Astrocyte of the cerebellum (primary cell): ENCODE data around the gene NPY4R.
"Not testable (repeated sequence)": the region's sequence is repeated elsewhere in the genome, so short reads cannot be mapped to it uniquely, and the experiment has no call there.

Source experiments
- DNase-seq: peaks from one replicate; pipeline ENCODE4 v3.0.0-alpha.2; 2011; ENCODE audit warnings: low read depth
- H3K4me3 ChIP-seq: 2 replicates; pipeline ENCODE4 v1.5.1; 2011; ENCODE audit warnings: mild to moderate bottlenecking, low read depth, low read length, moderate library complexity
- CTCF ChIP-seq: IDR thresholded peaks from 2 replicates; pipeline ENCODE4 v1.5.1; 2012; ENCODE audit warnings: low read length, low read depth, moderate library complexity, mild to moderate bottlenecking; ENCODE audit errors: missing control alignments
- in situ Hi-C: cut with HindIII; loops from 2 replicates; pipeline ENCODE4 v1.10.0; 2017; ENCODE audit warnings: low sequenced_read_pairs

Gene NPY4R

DNA sequence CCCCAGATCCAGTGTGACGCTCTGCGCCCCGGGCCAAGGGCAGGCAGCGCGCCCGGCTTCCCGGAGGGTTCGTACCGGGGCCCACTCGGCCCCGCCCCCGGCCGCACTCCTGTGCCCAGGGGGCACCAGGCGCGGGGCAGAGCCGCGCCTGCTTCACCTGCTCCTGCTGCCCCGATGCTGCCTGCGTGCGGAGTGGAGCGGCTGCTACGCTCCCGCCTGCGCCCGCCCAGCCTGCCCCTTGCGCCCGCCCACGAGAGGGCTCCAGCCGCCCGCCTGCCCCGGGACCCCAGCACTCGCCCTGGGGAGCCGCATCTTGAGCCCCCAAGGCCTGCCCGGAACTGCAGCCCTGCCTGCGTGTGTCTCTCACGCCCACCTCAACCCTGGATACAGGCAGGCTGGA is at the start of gene NPY4R:
Gene NPY4R (minus strand): TSS at position 194 of the 400 bp plus-strand sequence. CDS start 3,323 bp downstream, outside the sequence.
- H3K4me3 ChIP-seq, DNase-seq, in situ Hi-C loops: not testable (repeated sequence)

GRCh38 chr10:46515366-46515765 is 49.6 kb upstream of the NPY4R start:
- in situ Hi-C loops = no loop called here
- DNase-seq = no peak
- no peak overlapping the region for H3K4me3 ChIP-seq
- TF ChIP-seq CTCF = no peak

DNA sequence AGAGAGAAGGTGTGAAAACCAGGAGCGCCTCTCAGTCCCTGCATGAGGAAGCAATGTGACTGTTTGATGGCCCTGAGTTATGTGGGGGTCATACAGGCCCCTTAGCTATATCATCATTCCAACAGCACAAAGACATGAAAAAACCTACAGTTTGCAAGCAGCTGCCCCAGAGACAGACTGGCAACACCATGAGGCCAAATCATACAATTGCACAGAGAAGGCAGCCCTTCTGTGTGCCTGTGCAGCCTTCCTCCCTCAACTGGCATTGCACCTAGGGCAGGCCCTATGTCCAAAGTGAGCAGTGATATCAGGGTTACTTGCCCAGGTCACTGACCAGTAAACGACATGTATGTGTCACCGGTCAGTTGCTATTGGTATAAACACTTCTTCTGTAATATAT is 49.1 kb upstream of the NPY4R start:
- in situ Hi-C loops = no loop called here
- no peak overlapping the region for H3K4me3 ChIP-seq
- DNase-seq = no peak
- TF ChIP-seq CTCF = no peak

GRCh38 chr10:46514431-46514861 is 48.7 kb upstream of the NPY4R start:
- no peak overlapping the region for H3K4me3 ChIP-seq
- no peak for DNase-seq
- no peak for TF ChIP-seq CTCF
- in situ Hi-C loops = no loop called here

DNA sequence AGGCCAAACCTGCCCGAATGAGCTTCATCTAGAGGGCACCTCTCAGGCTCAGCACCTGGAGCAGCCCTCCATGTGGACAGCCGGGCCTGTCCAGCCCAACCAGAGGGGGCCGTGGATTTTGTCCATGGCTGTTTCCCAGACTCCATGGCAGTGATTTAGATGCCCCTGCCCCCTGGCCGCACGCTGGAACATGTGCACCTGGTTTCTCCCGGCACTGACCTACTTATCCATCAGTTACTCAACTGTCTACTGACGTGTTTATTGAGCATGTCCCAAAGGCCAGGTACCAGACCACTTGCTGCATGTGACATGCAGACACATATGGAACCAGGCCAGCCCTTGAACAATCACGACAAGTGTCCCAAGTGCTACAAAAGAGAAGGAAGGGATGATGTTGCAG is 47.6 kb upstream of the NPY4R start:
- in situ Hi-C loops, H3K4me3 ChIP-seq, DNase-seq: not testable (repeated sequence)

GRCh38 chr10:46512725-46513124 is 47.0 kb upstream of the NPY4R start:
- H3K4me3 ChIP-seq, in situ Hi-C loops, DNase-seq: not testable (repeated sequence)

GRCh38 chr10:46512002-46512401 is 46.2 kb upstream of the NPY4R start:
- H3K4me3 ChIP-seq, in situ Hi-C loops, DNase-seq: not testable (repeated sequence)

GRCh38 chr10:46499990-46500389 is 34.2 kb upstream of the NPY4R start:
- DNase-seq, H3K4me3 ChIP-seq, in situ Hi-C loops: not testable (repeated sequence)

DNA sequence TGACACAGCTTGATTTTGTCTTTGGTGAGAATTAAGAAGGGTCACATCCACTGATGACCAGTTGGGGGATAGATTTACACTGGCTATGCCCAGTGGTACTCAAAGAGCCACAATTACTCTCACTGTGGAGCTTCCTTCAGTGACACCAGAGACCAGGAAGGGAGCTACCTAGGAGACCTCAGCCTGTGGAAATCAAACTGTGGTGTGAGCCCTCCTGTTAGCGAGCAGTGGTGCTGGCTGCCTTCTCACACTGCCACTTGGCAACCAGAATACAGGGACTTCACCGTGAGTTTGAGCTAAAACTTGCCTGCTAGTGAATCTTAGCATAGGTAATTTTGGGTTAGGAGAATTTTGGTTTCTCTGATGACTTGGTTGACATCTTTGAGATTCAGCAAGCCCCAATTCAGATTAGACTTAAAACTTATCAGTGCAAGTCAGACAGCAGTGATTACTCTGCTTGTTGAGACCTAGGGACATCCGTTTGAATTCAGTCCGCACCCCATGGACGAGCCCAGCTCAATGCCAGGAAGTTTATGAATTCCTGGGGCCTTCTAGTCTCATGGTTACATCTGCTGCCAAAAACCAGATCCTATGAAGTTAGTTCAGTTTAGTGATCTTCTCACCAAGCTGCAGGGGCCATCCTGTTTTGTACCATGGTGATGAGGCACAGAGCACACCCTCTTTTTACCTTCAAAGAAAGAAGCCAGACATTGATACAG is 33.4 kb upstream of the NPY4R start:
- in situ Hi-C loops, DNase-seq, H3K4me3 ChIP-seq: not testable (repeated sequence)

DNA sequence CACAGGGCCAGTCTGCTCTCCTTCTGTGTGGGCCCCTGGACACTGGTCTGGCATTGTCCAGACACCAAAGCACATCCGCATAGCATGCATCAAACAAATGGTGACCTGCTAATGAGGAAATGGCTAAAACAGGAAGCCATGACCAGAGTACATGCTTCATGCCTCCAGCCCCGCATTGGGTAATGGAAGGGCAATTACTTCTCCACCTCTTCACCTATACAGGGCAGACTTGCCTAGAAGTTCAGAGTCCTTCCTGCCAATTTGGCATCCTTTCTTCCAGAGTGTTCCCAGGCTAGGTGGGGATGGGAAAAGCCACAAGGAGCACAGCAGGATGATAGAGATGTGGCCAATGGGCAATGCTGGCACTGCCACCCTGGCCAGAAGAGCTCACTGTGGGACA is 32.1 kb upstream of the NPY4R start:
- in situ Hi-C loops, DNase-seq, H3K4me3 ChIP-seq: not testable (repeated sequence)

- in situ Hi-C loops, H3K4me3 ChIP-seq, DNase-seq: not testable (repeated sequence)
Measured at GRCh38 chr10:46497401-46497800, 31.6 kb upstream of the NPY4R start.

- in situ Hi-C loops, DNase-seq, H3K4me3 ChIP-seq: not testable (repeated sequence)
Measured at GRCh38 chr10:46491364-46492114, 25.8 kb upstream of the NPY4R start.

DNA sequence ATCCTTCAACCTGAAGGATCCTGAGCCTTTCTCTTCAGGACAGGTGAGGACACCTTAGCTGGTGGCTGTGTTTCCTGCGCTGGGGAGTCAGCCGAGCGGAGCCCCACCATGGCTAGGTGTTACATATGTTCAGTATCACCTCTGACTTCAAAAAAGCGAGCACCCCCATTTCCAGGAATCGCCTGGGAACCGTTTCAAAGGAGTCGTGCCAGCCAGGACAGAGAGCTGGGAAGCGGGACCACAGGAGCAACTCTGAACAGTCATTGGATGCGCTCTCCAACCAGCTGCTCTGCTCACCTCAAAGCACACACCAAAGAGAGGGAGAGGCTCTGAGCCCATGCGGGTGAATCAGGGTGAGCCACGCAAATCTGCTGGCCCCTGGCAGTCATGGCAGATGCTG is 24.5 kb upstream of the NPY4R start:
- H3K4me3 ChIP-seq, DNase-seq, in situ Hi-C loops: not testable (repeated sequence)

GRCh38 chr10:46486459-46486858 is 20.7 kb upstream of the NPY4R start:
- in situ Hi-C loops, H3K4me3 ChIP-seq, DNase-seq: not testable (repeated sequence)
